Left colon (tissue), 2 donors: ENCODE results near the gene GAL. TPM values are rescaled to one million over a fixed set of nuclear protein-coding genes. Genes with fewer than 3 reads are reported as not detected.

Experiments used
- ATAC-seq: fragments of 200-7000 bp; cut with Tn5 transposase; one replicate; pipeline ENCODE4 v1.9.1; 2020; ENCODE audit warnings: mild to moderate bottlenecking, moderate library complexity
- DNase-seq, 2 donors: peaks; one replicate each; pipeline ENCODE4 v3.0.0-alpha.2; 2020
- intact Hi-C, 2 donors: fragments of 100-400 bp; cut with DNase I in 1 of 2; cut with micrococcal nuclease in 1 of 2; formaldehyde crosslinking; loops; one replicate each; pipeline versions ENCODE4 v1.11.2 to v1.14.0; 2022; cut with DNase I, micrococcal nuclease
- total RNA-seq, 2 donors: library from RNA; stranded (reverse); fragmentation: NEBNext Ultra II Directional; extraction: Animal tissue kit (Norgen Biotek cat#: 25700); gene quantifications; one replicate each; pipeline ENCODE4 v1.2.1, GENCODE V29; 2021
- donor health status: DM: no; HTN: no; CAD: no.
- donor health status: DM: yes; HTN: yes; CAD: no.

Gene GAL
- total RNA-seq, 2 donors from 2014 or later: 1.1 to 1.5 TPM

GRCh38 chr11:68673306-68673945 lies 10.9 kb upstream of the GAL start:
- DNase-seq (no peak), ATAC-seq (no peak)
- intact Hi-C loops: no loop called here

- intact Hi-C loops: no loop called here
- DNase-seq (no peak), ATAC-seq (no peak)
Measured at GRCh38 chr11:68673991-68674390, 10.4 kb upstream of the GAL start.

GRCh38 chr11:68674461-68674860 lies 9.9 kb upstream of the GAL start:
- intact Hi-C loops: no loop called here
- no peak for ATAC-seq
- DNase-seq: no peak

- DNase-seq (no peak), ATAC-seq (no peak)
Measured at GRCh38 chr11:68677432-68677831, 6.9 kb upstream of the GAL start.

GRCh38 chr11:68678031-68678441 lies 6.3 kb upstream of the GAL start:
- intact Hi-C loops: no loop called here
- ATAC-seq (no peak), DNase-seq (no peak)

More at GRCh38 chr11:68677432-68677831, 6.9 kb upstream of the GAL start:
- intact Hi-C loops: no loop called here

- DNase-seq (no peak), ATAC-seq (no peak)
- intact Hi-C loops: no loop called here
Measured at GRCh38 chr11:68680541-68681231, 3.7 kb upstream of the GAL start.

GRCh38 chr11:68682531-68682961 lies 1.8 kb upstream of the GAL start:
- ATAC-seq: no peak
- DNase-seq: no peak
- intact Hi-C loops: no loop called here

GRCh38 chr11:68683121-68683520 lies 1.2 kb upstream of the GAL start:
- ATAC-seq (no peak), DNase-seq (no peak)
- intact Hi-C loops: no loop called here

- no peak for DNase-seq
Measured at GRCh38 chr11:68683536-68684384, 584 bp upstream of the GAL start.

GRCh38 chr11:68685656-68686380 lies 1.5 kb downstream of the GAL start:
- intact Hi-C loops: no loop called here
- DNase-seq (no peak), ATAC-seq (no peak)

More at GRCh38 chr11:68683536-68684384, 584 bp upstream of the GAL start:
- intact Hi-C loops: no loop called here
- ATAC-seq: no peak

- intact Hi-C loops: no loop called here
Measured at GRCh38 chr11:68686486-68686885, 2.1 kb downstream of the GAL start.

GRCh38 chr11:68687311-68687710 lies 3.0 kb downstream of the GAL start:
- ATAC-seq (no peak), DNase-seq (no peak)
- intact Hi-C loops: no loop called here

More at GRCh38 chr11:68686486-68686885, 2.1 kb downstream of the GAL start:
- ATAC-seq (no peak), DNase-seq (no peak)

GRCh38 chr11:68687986-68688385 lies 3.6 kb downstream of the GAL start:
- DNase-seq: no peak
- ATAC-seq: no peak
- intact Hi-C loops: no loop called here

GRCh38 chr11:68688881-68689280 lies 4.5 kb downstream of the GAL start:
- intact Hi-C loops: no loop called here

GRCh38 chr11:68689737-68690625 lies 5.6 kb downstream of the GAL start:
- ATAC-seq (no peak), DNase-seq (no peak)
- intact Hi-C loops: no loop called here

More at GRCh38 chr11:68688881-68689280, 4.5 kb downstream of the GAL start:
- ATAC-seq (no peak), DNase-seq (no peak)

GRCh38 chr11:68690671-68691401 lies 6.5 kb downstream of the GAL start:
- DNase-seq: no peak
- intact Hi-C loops: no loop called here
- no peak for ATAC-seq

GRCh38 chr11:68691402-68691784 lies 7.0 kb downstream of the GAL start:
- ATAC-seq (no peak), DNase-seq (no peak)
- intact Hi-C loops: no loop called here
